Neural crest cell (in vitro differentiated cells): ENCODE results near the gene HEBP1. TPM values are rescaled to one million over a fixed set of nuclear protein-coding genes. Genes with fewer than 3 reads are reported as not detected.
A peak's percentile ranks its signal among the peaks of the same experiment; 100 is the strongest.

Experiments
- DNase-seq: peaks from one replicate; pipeline ENCODE4 v3.0.0; 2021; ENCODE audit warnings: low read depth, mixed read lengths, low spot score
- H3K27ac Mint-ChIP-seq: one replicate; pipeline ENCODE4 v1.8.0; 2021; ENCODE audit warnings: mild to moderate bottlenecking, mixed read lengths; ENCODE audit not compliant: unreplicated experiment
- H3K27me3 Mint-ChIP-seq: 2 replicates; pipeline ENCODE4 v1.8.0; 2021; ENCODE audit warnings: low read depth, mild to moderate bottlenecking, mixed read lengths
- H3K36me3 Mint-ChIP-seq: 2 replicates; pipeline ENCODE4 v1.8.0; 2021; ENCODE audit warnings: low read depth, mild to moderate bottlenecking, mixed read lengths
- H3K4me1 Mint-ChIP-seq: 2 replicates; pipeline ENCODE4 v1.8.0; 2021; ENCODE audit warnings: mixed read lengths
- H3K4me3 Mint-ChIP-seq: one replicate; pipeline ENCODE4 v1.8.0; 2021; ENCODE audit warnings: mild to moderate bottlenecking, mixed read lengths
- H3K9me3 Mint-ChIP-seq: 2 replicates; pipeline ENCODE4 v1.8.0; 2021; ENCODE audit warnings: mixed read lengths
- CTCF ChIP-seq: fragments of 200-600 bp; sonication (generic); conservative IDR thresholded peaks from 2 replicates; pipeline ENCODE4 v1.5.0; 2021; ENCODE audit warnings: antibody characterized with exemption, mild to moderate bottlenecking
- total RNA-seq: library from RNA; stranded (reverse); gene quantifications from 2 replicates; pipeline ENCODE4 v1.2.1, GENCODE V29; 2021

Gene HEBP1
- total RNA-seq, 1 donor from 2014 or later = 23.6 TPM

- DNase-seq = no peak
- Mint-ChIP-seq H3K27me3 (no peaks in the 10 kb centered on the region), H3K27ac (no peak overlapping the region), H3K36me3 (no peaks in the 10 kb centered on the region), H3K4me3 (no peak overlapping the region), H3K9me3 (no peaks in the 10 kb centered on the region), H3K4me1 (peaks cover 1% of the 10 kb centered on the region)
- no peak for TF ChIP-seq CTCF
Measured at GRCh38 chr12:12960639-12961209, 39.3 kb downstream of the HEBP1 start.

GRCh38 chr12:12958886-12959285, 41.2 kb downstream of the HEBP1 start:
- no peaks in the 10 kb centered on the region for H3K27me3 Mint-ChIP-seq
- no peak for TF ChIP-seq CTCF

GRCh38 chr12:12954878-12955625, 45.0 kb downstream of the HEBP1 start:
- H3K4me1 Mint-ChIP-seq = no peaks in the 10 kb centered on the region
- TF ChIP-seq CTCF = no peak
- no peak overlapping the region for H3K4me3 Mint-ChIP-seq
- no peaks in the 10 kb centered on the region for H3K27me3 Mint-ChIP-seq
- no peaks in the 10 kb centered on the region for H3K9me3 Mint-ChIP-seq
- no peak for DNase-seq
- no peak overlapping the region for H3K27ac Mint-ChIP-seq
- no peaks in the 10 kb centered on the region for H3K36me3 Mint-ChIP-seq

More at GRCh38 chr12:12958886-12959285, 41.2 kb downstream of the HEBP1 start:
- DNase-seq = no peak
- Mint-ChIP-seq H3K36me3 (no peaks in the 10 kb centered on the region), H3K4me1 (no peaks in the 10 kb centered on the region), H3K9me3 (no peaks in the 10 kb centered on the region), H3K27ac (no peak overlapping the region), H3K4me3 (no peak overlapping the region)

GRCh38 chr12:12954356-12954755, 45.7 kb downstream of the HEBP1 start:
- no peak overlapping the region for H3K27ac Mint-ChIP-seq
- H3K36me3 Mint-ChIP-seq = peaks cover 6% of the 10 kb centered on the region
- TF ChIP-seq CTCF = no peak
- no peak overlapping the region for H3K4me3 Mint-ChIP-seq
- DNase-seq = no peak
- H3K4me1 Mint-ChIP-seq = no peaks in the 10 kb centered on the region
- H3K9me3 Mint-ChIP-seq = no peaks in the 10 kb centered on the region
- H3K27me3 Mint-ChIP-seq = no peaks in the 10 kb centered on the region

GRCh38 chr12:12952036-12952435, 48.0 kb downstream of the HEBP1 start, which contains the start of gene GPRC5D:
Gene GPRC5D (minus strand): TSS chr12:12952170. CDS start chr12:12950384, 1,786 bp downstream.
- DNase-seq = no peak
- no peaks in the 10 kb centered on the region for H3K9me3 Mint-ChIP-seq
- no peak within 1 kb of the TSS for H3K4me3 Mint-ChIP-seq
- peaks cover 2% of the 10 kb centered on the region for H3K4me1 Mint-ChIP-seq
- peak within 1 kb of the TSS; percentile 19 for H3K27ac Mint-ChIP-seq
- H3K36me3 Mint-ChIP-seq = peaks cover 7% of the 10 kb centered on the region
- no peaks in the 10 kb centered on the region for H3K27me3 Mint-ChIP-seq
- TF ChIP-seq CTCF = no peak
